OCI-LY3 (cell line): ENCODE results near the gene ARSG.
A peak's percentile ranks its signal among the peaks of the same experiment; 100 is the strongest.

Source experiments
- H2AFZ ChIP-seq: fragments of 200-600, 300-600 bp; shearing (Covaris generic); 2 replicates; pipeline ENCODE4 v1.6.0; 2014; ENCODE audit warnings: antibody characterized with exemption, low read depth, low read length
- H3K27ac ChIP-seq: fragments of 200-600, 300-600 bp; sonication (generic); 2 replicates; pipeline ENCODE4 v1.5.1; 2014; ENCODE audit warnings: mild to moderate bottlenecking, low read length, moderate library complexity, mixed read lengths
- H3K27me3 ChIP-seq: fragments of 200-600, 300-600 bp; sonication (generic); 2 replicates; pipeline ENCODE4 v1.6.1; 2014; ENCODE audit warnings: low read depth, low read length, mixed read lengths
- H3K36me3 ChIP-seq: fragments of 200-600, 300-600 bp; sonication (generic); replicated peaks from 2 replicates; pipeline ENCODE3; 2014; ENCODE audit warnings: low read depth, low read length, mixed read lengths
- H3K4me1 ChIP-seq: fragments of 300-600, 200-600 bp; sonication (generic); 2 replicates; pipeline ENCODE4 v1.6.1; 2014; ENCODE audit warnings: low read length, mixed read lengths
- H3K4me2 ChIP-seq: fragments of 200-600, 300-600 bp; sonication (generic); 2 replicates; pipeline ENCODE4 v1.6.1; 2014; ENCODE audit warnings: low read length, mixed read lengths
- H3K4me3 ChIP-seq: fragments of 300-600, 200-600 bp; sonication (generic); 2 replicates; pipeline ENCODE4 v1.5.1; 2014; ENCODE audit warnings: antibody characterized with exemption, mild to moderate bottlenecking, low read length, moderate library complexity
- H3K79me2 ChIP-seq: fragments of 300-600, 200-600 bp; shearing (Covaris generic); 2 replicates; pipeline ENCODE4 v1.6.1; 2014; ENCODE audit warnings: mild to moderate bottlenecking, low read length, mixed read lengths
- H3K9ac ChIP-seq: fragments of 300-600, 200-600 bp; shearing (Covaris generic); 2 replicates; pipeline ENCODE4 v1.6.0; 2014; ENCODE audit warnings: mild to moderate bottlenecking, low read length, moderate library complexity
- H3K9me3 ChIP-seq: fragments of 200-600, 300-600 bp; shearing (Covaris generic); 2 replicates; pipeline ENCODE4 v1.6.1; 2014; ENCODE audit warnings: low read length, mixed read lengths; ENCODE audit not compliant: insufficient read depth
- H4K20me1 ChIP-seq: fragments of 200-600, 300-600 bp; sonication (generic); 2 replicates; pipeline ENCODE4 v1.6.1; 2016; ENCODE audit warnings: low read length, mixed read lengths; ENCODE audit not compliant: insufficient read depth
- EZH2phosphoT487 ChIP-seq: fragments of 200-600 bp; shearing (Covaris generic); IDR thresholded peaks from 2 replicates; pipeline ENCODE4 v1.6.1; 2018; ENCODE audit warnings: antibody characterized with exemption, mixed run types, low read depth
- TF ChIP-seq, protein P1 (sequence below): fragments of 200-600, 300-600 bp; sonication (generic); IDR thresholded peaks from 2 replicates; pipeline ENCODE4 v1.5.1; 2014; ENCODE audit warnings: antibody characterized with exemption, low read length, low read depth

Gene ARSG

DNA sequence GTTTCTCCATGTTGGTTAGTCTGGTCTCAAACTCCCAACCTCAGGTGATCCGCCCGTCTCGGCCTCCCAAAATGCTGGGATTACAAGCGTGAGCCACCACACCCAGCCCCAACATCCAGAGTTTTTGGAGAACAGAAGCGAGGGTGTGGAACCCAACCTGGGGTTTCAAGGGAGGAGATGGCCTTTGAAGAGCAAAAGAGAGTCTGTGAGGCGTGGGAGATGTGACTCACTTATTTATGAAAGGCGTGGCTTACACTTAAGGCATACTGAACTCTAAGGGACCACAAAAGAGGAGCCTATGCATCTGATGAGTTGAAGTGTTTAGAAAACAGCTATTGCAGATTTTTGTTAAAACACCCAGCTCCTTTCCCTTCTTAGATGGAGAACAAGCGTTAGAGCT is 18.9 kb downstream of the ARSG start:
- H3K27me3 ChIP-seq: no peaks in the 10 kb centered on the region
- H3K4me1 ChIP-seq: peaks cover 6% of the 10 kb centered on the region
- no peak overlapping the region for H2AFZ ChIP-seq
- no peaks in the 10 kb centered on the region for H3K36me3 ChIP-seq
- H3K9ac ChIP-seq: no peak overlapping the region
- no peaks in the 10 kb centered on the region for H3K79me2 ChIP-seq
- H3K9me3 ChIP-seq: no peaks in the 10 kb centered on the region
- H3K4me2 ChIP-seq: no peak overlapping the region
- TF ChIP-seq EZH2phosphoT487: no peak
- TF ChIP-seq, protein P1, sequence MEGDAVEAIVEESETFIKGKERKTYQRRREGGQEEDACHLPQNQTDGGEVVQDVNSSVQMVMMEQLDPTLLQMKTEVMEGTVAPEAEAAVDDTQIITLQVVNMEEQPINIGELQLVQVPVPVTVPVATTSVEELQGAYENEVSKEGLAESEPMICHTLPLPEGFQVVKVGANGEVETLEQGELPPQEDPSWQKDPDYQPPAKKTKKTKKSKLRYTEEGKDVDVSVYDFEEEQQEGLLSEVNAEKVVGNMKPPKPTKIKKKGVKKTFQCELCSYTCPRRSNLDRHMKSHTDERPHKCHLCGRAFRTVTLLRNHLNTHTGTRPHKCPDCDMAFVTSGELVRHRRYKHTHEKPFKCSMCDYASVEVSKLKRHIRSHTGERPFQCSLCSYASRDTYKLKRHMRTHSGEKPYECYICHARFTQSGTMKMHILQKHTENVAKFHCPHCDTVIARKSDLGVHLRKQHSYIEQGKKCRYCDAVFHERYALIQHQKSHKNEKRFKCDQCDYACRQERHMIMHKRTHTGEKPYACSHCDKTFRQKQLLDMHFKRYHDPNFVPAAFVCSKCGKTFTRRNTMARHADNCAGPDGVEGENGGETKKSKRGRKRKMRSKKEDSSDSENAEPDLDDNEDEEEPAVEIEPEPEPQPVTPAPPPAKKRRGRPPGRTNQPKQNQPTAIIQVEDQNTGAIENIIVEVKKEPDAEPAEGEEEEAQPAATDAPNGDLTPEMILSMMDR: no peak
- no peak overlapping the region for H3K27ac ChIP-seq
- no peak overlapping the region for H3K4me3 ChIP-seq
- no peaks in the 10 kb centered on the region for H4K20me1 ChIP-seq

DNA sequence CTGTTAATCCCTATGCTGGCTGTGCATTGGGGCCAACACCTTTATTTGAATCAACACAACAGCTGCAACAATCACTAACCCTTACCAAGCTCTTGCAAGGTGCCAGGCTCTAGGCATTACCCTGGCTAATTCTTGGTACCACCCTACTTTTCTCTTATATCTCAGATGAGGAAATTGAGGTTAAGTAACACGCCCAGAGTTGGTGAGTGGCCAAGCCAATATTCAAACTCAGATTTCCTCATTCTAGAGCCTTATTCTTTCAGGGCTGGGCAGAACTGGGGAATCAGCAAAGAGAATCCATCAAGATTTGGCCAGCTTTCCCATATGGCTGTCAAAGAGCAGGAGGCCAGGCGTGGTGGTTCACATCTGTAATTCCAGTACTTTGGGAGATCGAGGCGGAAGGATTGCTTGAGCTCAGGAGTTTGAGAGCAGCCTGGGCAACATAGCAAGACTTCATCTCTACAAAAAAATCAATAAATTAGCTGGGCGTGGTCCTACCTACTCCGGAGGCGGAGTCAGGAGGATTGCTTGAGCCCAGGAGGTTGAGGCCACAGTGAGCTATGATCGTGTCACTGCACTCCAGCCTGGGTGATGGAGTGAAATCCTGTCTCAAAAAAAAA is 23.7 kb downstream of the ARSG start:
- Histone ChIP-seq H3K4me2 (peak overlapping the region; percentile 11; the same call in 1 of the 2 replicates), H3K79me2 (no peaks in the 10 kb centered on the region), H3K4me3 (no peak overlapping the region), H3K36me3 (peaks cover 6% of the 10 kb centered on the region), H3K4me1 (peaks cover 38% of the 10 kb centered on the region), H3K9ac (no peak overlapping the region), H3K9me3 (no peaks in the 10 kb centered on the region), H3K27ac (no peak overlapping the region), H4K20me1 (no peaks in the 10 kb centered on the region), H3K27me3 (no peaks in the 10 kb centered on the region), H2AFZ (no peak overlapping the region)
- TF ChIP-seq EZH2phosphoT487: no peak
- TF ChIP-seq, protein P1: no peak

DNA sequence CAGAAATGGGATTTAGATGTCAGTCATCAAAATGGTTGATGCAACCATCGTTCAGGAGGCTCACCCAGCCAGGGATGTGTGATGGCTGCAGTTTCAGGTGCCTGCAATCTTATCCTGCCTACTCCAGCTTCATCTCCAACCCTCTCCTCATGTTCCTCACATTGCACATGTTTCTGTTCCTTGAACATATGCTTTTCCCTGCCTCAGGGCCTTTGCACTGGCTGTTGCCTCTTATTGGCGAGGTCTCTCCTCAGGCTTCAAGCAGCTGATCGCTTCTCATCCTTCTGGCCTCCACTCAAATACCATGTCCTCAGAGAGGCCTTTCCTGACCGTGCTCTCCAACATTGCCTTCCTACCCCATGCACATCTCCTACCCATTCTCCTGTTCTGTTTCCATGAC is 24.6 kb downstream of the ARSG start:
- no peaks in the 10 kb centered on the region for H4K20me1 ChIP-seq
- TF ChIP-seq EZH2phosphoT487: no peak
- TF ChIP-seq, protein P1: no peak
- no peak overlapping the region for H3K9ac ChIP-seq
- H2AFZ ChIP-seq: no peak overlapping the region
- H3K27me3 ChIP-seq: no peaks in the 10 kb centered on the region
- H3K27ac ChIP-seq: no peak overlapping the region
- H3K4me1 ChIP-seq: peaks cover 47% of the 10 kb centered on the region
- no peak overlapping the region for H3K4me3 ChIP-seq
- no peaks in the 10 kb centered on the region for H3K9me3 ChIP-seq
- H3K79me2 ChIP-seq: no peaks in the 10 kb centered on the region
- H3K36me3 ChIP-seq: peaks cover 6% of the 10 kb centered on the region
- H3K4me2 ChIP-seq: no peak overlapping the region

DNA sequence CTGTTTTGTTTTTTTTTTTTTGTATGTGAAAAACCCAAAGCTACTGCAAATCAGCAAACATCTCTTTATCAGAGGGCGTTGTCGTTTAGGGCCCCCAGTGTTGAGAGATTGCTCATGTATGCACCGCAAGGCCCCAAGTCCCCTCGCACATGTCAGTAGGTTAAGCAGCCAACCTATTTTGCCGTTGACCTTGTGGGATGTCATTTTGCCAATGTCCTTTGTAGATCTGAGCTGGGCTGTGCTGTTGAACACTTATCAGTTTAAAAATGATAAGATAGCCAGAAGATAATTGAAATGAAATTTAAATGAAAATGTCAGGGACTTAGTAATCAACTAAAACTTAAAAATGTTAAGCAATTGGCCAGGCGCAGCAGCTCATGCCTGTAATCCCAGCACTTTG is 26.2 kb downstream of the ARSG start:
- Histone ChIP-seq H3K9ac (no peak overlapping the region), H2AFZ (no peak overlapping the region), H3K4me3 (no peak overlapping the region), H4K20me1 (no peaks in the 10 kb centered on the region), H3K79me2 (no peaks in the 10 kb centered on the region), H3K27me3 (no peaks in the 10 kb centered on the region), H3K27ac (peak overlapping the region; percentile 98), H3K4me2 (peak overlapping the region; percentile 97; the same call in 1 of the 2 replicates), H3K9me3 (no peaks in the 10 kb centered on the region), H3K36me3 (peaks cover 6% of the 10 kb centered on the region), H3K4me1 (peaks cover 61% of the 10 kb centered on the region)
- TF ChIP-seq EZH2phosphoT487: no peak
- TF ChIP-seq, protein P1: no peak
